HS-5 (cell line): Measurements from ENCODE around the gene NAMPT.
"Not testable (repeated sequence)": the region's sequence is repeated elsewhere in the genome, so short reads cannot be mapped to it uniquely, and the experiment has no call there.

Experiments used
- DNase-seq: peaks from one replicate; pipeline ENCODE4 v3.0.0-alpha.2; 2012; ENCODE audit warnings: low read depth

Gene NAMPT

DNA sequence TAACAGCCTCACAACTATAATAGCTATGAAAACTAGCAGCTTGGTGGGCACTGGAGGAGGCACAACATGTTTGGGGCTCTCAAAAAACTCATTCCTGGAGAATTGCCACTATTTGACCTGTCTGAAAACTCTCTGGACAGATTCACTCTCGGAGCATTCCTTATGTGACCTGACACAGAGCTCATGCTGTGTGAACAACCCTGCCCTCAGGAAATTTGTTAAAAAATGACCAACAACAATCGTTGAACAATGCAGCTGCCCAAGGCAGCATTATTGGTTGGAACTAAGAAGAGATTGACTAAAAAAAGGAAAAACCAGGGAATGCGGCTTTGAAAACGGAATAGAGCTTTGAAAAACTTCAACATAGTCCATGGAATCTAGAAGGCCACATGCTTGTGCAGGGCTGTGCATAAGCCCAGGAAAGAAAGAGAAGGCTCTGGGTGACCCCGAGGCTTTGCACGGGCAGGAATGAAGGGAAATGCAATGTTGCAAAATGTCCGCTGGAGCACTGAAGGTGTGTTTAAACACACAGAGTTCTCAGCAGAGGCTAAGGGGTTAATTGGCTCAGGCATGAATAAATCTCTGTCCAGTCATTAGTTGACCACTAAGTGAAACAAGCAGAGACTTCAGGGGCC, 52.8 kb downstream of the NAMPT start:
- no peak for DNase-seq

DNA sequence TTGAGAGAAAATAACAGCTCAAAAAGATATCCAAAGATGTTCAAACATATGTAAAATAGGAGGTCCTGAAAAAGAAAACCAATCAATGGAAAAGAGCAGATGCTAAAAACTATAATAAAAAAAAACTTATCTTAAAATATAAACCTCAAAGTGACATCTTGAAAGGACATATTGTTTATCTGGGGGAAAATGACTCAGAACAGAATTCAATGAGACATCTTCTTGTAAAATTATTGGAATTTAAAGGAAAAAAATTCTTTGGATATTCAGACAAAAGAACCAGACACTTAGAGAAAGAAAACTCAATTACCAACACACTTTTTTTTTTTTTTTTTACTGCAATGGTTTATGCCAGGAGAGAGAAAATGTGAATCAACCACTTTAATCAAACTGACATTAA, 58.9 kb downstream of the NAMPT start:
- peak; percentile 15 for DNase-seq

DNA sequence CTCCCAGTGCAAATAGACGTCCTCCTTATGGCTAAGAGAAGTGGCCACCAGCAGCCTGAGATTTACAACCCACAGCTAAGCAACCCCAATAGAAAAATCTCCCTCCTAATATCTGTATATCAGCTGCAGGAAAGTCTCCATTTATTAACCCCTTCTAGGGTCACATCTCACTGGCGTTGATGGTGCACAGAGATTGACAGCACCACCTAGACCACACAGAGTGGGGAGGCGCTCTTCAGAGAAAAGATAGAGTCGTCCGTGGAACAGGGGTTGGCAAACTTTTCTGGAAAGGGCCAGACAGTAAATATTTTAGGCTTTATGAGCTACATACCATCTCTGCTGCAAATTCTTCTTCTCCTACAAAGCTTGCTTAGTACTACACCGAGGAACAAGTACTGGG, 60.0 kb downstream of the NAMPT start:
- no peak for DNase-seq

DNA sequence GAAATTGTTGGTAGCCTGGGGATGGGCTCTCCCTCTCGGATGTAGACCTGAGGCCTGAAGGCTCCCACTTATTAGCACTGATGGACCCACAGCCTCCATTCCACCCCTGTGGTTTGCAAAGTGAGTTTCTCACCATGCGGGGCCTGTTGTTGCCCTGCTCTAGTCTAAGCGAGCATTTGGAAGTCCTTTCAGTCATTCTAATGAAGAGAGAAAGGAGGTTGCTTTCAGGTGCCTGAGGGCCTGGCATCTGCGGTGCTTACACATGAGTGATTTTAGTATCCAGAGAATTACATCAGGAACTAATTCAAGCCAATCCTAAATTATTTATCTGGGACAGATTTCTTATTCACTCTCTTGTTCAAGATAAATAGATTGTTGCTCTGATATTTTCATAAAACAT, 61.6 kb downstream of the NAMPT start:
- no peak for DNase-seq

DNA sequence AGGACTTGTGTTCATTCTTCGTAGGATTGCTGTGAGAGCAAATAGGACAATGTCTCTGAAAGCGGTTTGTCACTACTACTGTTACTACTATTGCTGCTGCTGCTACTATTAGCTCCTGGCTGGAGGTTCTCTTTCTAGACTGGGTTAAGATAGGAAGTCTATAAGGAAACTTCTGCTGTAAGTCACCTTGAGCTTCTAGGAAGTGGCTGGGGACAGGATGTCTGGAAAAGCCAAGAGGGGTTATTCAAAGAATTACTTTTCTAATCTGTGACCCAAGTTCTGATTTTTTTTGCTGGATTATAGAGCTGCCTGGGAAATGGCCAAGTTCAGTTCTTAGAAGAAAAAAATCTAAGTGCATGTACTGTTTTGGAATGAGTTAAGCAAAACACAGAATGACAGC, 62.2 kb downstream of the NAMPT start:
- no peak for DNase-seq

DNA sequence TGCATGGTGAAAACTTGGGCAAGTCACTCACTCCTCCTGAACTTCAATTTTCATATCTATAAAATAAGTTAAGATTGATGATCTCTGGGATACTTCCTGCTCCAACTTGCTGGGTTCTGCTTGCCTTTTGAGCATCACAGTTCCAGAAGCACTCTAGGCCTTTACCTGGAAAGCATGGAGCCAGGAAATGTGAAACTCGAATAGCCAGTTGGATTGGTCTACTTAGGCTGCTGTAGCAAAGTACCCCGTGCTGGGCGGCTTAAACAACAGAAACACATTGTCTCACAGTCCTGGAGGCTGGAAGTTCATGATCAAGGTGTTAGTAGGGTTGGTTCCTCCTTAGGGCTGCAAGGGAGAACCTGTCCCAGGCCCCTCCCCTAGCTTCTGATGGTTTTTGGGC, 64.5 kb downstream of the NAMPT start:
- no peak for DNase-seq

DNA sequence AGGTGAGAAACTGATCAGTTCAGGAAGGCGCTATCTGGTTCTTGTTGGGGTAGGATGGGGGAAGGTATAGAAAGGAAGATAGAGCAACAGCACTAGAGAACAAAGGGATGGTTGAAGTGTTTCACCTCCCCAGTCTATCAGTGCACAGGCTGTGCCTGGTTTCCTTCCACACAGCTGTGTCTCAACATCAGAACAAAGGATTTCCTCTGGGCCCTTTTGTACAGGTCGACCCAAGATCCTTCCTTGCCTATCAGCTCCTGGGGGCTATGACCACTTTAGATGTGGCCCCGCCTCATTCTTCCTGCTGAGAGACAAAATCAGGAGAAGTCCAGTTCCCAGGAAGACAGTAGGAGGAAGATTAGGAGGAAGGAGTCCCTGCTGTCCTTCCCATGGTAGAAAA, 65.6 kb downstream of the NAMPT start:
- DNase-seq, result no peak

DNA sequence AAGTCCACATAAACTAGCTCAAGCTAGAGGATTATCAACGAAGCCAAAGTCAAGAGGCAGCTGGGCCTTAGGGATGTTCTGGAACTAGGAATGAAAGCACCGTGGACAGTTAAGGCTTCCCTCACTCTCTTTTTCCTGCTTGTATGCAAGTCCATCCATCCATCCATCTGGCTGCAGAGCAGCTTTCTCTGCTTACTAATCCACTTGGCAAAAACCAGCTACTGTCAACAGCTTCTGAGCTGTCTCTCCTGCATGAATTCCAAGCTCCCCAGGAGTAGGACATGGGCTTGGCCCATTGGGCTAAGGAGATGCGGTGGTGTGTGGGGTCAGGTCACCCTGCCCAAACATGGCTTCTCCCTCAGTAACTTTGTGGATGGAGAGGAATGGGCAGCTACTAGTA, 66.2 kb downstream of the NAMPT start:
- no peak for DNase-seq

DNA sequence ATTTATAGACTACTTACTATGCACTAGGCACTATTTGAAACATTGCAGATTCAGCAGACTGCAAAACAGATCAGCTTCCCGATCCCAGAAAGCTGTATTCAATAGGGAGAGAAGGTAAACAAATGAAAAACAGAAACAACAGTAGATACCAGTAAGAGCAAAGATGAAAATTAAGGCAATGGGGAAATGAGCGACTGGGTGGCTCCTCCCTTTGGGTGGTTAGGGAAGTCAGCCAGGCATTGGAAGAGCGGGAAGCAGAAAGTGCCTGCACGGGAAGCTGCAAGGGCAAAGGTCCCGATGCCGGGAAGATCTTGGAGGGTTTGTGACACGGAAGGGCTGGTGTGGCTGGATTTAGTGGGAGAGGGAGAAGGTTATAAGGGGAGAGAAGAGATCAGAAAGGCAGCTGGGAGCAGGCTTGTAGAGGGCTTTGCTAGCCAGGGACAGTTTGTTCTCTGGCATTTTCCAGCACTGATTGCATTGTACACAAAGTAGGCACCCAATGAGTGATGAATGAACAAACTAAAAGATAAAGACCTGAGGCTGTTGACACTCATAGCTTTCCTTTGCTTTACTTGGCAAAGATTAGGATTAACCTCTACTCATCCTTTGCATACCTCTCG, 67.8 kb downstream of the NAMPT start:
- DNase-seq, result peak; percentile 23

DNA sequence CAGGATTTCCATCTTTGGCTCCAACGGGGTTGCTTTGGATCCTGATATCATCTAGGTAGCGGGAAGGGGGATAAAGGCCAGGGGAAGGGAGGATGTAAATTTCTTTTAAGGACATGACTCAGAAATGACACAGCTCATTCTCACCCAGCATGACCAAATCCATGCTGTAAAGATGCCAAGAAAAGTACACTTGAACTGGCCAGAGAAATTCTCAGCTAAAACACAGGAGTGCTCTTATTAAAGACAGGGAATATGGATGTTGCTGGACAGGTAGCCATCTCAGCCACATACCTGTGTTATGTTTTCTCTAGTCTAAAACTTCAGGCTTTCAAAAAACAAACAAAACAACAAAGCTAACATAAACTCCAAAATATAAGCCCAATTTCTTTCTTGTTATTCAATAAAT, 68.3 kb downstream of the NAMPT start:
- peak; percentile 88 for DNase-seq

DNA sequence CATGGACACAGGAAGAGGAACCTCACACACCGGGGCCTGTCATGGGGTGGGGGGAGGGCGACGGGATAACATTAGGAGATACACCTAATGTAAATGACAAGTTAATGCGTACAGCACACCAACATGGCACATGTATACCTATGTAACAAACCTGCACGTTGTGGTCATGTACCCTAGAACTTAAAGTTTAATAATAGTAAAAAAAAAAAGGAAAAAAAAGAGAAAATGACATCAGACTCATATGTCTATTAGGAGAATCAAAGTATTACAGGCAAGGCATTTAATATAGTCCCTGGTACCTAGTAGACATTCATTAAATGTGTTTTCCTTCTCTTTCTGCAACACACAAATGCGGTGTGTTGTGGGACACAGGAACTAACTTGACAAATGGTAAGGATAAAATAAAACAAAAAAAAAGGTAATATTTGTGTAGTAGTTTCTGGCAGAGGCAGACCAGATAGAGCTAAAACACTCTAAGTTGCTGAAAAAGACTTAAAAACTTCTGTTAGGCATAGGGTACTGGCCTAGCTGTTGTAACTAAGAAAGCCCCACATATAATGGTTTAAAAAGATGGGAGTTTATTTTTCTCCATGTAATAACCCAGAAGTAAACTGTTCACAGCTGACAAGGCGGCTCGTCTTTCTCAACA, 68.8 kb downstream of the NAMPT start:
- DNase-seq, result no peak

DNA sequence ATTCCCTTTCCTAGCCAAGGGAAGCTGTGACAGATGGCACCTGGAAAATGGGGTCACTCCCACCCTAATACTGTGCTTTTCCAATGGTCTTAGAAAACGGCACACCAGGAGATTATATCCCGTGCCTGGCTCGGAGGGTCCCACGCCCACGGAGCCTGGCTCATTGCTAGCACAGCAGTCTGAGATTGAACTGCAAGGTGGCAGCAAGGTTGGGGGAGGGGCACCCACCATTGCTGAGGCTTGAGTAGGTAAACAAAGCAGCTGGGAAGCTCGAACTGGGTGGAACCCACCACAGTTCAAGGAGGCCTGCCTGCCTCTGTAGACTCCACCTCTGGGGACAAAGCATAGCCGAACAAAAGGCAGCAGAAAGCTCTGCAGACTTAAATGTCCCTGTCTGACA, 75.8 kb downstream of the NAMPT start:
- DNase-seq, result not testable (repeated sequence)

DNA sequence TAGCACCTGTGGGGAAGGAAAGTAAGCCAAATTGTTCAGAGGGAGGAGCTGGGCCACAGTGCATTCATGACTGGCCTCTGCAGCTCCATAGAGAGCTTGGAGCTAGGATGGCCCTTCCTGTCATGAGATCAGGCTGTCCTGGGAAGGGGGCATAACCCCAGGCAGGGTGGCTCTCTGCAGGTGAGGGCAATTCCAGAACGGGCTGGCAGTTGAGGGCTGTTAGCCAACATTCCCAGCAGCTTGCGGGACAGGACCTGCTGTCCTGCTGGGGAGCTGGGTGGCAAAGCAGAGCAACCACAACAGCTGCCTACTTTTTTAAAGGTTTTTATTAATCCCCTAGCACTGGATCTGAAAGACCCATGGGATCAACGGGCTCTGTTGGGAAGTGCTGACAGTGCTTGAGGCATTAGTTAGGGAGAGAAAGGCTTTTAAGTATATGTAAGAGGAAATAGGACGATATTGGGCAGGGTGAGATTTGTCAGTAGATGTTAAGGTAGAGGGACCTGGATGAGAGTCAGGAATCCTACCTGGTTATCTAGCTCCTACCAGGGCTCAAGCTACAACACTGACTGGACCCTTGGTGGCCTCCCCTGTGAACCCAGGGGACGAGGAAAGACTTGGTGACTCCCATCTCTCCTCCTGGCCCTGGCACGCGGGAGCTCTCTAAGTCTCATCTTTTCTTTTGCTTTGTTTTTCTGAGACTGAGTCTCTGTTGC, 77.8 kb downstream of the NAMPT start:
- no peak for DNase-seq

DNA sequence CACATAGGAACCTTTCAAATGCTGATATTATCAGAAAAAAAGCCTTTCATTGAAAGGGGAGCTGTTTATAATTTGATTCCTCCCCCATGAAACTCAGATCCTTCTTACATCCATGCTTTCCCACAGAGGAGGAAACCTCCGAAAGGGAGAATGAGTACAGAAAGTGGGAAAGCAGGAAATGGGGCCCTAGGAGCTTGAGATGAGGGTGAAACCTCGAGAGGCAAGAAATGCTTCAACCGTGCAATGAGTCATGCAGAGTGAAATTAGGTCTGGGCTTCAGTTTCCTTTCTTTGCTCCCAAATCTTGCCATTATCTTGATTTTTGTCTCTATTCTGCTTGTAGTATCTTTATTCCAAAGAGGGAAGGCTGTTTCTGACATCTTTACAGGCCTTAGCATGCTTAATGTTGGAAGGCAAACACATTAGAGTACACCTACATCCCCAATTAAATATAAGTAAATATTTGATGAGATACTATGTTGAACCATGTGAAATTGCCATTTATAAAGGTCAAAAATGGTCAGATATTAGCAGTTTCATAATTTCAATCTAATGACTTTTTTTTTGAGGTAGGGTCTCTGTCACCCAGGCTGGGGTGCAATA, 79.1 kb downstream of the NAMPT start:
- no peak for DNase-seq

DNA sequence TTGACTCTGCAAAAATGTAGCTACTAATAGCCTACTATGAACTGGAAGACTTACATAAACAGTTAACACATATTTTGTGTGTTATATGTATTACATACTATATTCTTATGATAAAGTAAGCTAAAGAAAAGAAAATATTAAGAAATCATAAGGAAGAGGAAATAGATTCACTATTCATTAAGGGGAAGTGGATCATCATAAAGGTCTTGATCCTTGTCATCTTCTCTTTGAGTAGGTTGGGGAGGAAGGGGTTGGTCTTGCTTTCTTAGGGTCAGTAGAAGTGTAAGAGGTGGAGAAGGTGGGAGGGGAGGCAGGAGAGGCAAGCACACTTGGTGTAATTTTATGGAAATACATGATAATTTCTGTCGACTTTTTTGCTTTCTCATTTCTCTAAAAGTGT, 81.3 kb downstream of the NAMPT start:
- no peak for DNase-seq

DNA sequence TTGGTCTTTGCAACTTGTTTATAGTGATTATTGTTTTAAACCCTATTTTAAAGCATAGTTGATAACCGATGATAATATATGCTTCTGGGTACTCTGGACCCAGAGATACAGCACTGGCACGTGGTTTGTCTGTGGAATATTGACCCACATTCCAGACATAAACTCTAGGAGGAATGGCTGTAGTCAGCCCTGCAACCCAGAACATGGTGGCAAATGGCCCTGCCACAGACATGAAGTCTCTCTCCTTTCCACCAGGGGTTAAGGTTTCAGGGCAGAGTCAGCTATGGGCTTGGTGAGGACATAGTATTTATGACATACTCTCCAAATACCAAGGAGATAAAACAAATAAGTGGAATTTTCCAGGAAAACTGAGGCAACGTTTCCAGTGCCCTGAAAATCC, 83.6 kb downstream of the NAMPT start:
- DNase-seq, result no peak

DNA sequence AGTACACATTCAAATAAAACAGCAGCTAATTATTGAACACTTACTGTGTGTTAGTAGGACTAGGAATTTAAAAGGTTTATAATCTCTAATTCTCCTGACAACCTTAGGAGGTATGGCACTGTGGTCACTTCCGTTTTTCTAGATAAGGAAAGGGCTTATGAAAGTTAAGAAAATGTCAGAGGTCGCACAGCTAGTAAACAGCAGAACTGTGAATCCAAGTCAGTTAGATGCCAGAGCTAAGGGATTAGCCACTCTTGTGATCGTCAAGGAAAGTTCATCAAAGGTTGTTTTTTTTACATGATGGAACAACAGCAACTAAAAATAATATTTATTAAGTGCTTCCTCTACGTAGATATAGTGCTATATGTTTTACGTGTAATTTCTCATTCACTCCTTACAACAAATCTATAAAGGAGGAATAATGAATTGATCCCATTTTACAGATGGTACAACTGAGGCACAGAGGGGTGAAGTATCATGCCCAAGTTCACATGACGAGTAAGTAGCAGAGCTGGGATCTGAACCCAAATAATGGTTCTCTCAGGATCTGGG, 84.9 kb downstream of the NAMPT start:
- DNase-seq, result no peak

DNA sequence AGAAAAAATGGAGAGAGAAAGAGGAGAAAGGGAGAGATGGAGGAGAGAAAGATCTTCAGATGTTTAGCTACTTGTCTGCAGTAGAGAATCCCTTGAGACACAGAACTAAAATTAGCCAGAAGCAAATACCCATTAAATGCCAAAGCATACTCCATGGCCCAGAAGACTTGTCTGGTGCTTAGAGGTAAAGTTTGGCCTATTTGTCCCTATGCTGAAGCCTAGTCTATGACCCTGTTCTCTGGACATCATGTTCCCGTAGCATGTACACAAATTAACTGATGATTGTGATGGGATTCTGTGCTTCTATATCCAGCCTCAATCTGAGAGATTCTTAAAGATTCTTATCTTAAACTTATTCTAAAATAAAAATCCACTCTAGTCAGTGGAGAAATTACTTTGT, 85.8 kb downstream of the NAMPT start:
- no peak for DNase-seq
